ENCODE measurements around the gene C1orf185. TPM values are rescaled to one million over a fixed set of nuclear protein-coding genes. Genes with fewer than 3 reads are reported as not detected.
"Not testable (repeated sequence)": the region's sequence is repeated elsewhere in the genome, so short reads cannot be mapped to it uniquely, and the experiment has no call there.

C1orf185 gene
- total and polyA plus RNA-seq, 2 donors, result not detected

- no peak for DNase-seq (ENCODE audit: low read depth in 6 of 9, low spot score in 9 of 9)
- Histone ChIP-seq H3K4me1 (ENCODE audit: control insufficient read depth in 2 of 2, insufficient read depth in 2 of 2, low read length in 2 of 2) (no peaks in the 10 kb centered on the region), H3K9me3 (ENCODE audit: control insufficient read depth in 2 of 2, insufficient read depth in 1 of 2, low read length in 1 of 2) (no peaks in the 10 kb centered on the region), H3K4me3 (ENCODE audit: low read length in 2 of 2) (no peak overlapping the region), H3K27me3 (ENCODE audit: control insufficient read depth in 2 of 2, insufficient read depth in 1 of 2, low read length in 1 of 2) (no peaks in the 10 kb centered on the region), H3K27ac (ENCODE audit: low read depth in 1 of 2, low read length in 1 of 2) (no peak overlapping the region), H3K36me3 (ENCODE audit: control insufficient read depth in 2 of 2, insufficient read depth in 2 of 2, low read length in 1 of 2) (no peaks in the 10 kb centered on the region)
- WGBS, result 88% methylated on average over 2 of the region's 2 CpGs
Measured at GRCh38 chr1:51120629-51121028, 18.6 kb downstream of the C1orf185 start.

- not testable (repeated sequence) for DNase-seq (ENCODE audit: low read depth in 6 of 9, low spot score in 9 of 9); H3K27ac ChIP-seq (ENCODE audit: low read depth in 1 of 2, low read length in 1 of 2); H3K9me3 ChIP-seq (ENCODE audit: control insufficient read depth in 2 of 2, insufficient read depth in 1 of 2, low read length in 1 of 2); H3K36me3 ChIP-seq (ENCODE audit: control insufficient read depth in 2 of 2, insufficient read depth in 2 of 2, low read length in 1 of 2); H3K27me3 ChIP-seq (ENCODE audit: control insufficient read depth in 2 of 2, insufficient read depth in 1 of 2, low read length in 1 of 2); H3K4me1 ChIP-seq (ENCODE audit: control insufficient read depth in 2 of 2, insufficient read depth in 2 of 2, low read length in 2 of 2); H3K4me3 ChIP-seq (ENCODE audit: low read length in 2 of 2)
- 95% methylated on average over 7 of the region's 7 CpGs for WGBS
Measured at GRCh38 chr1:51127152-51127551, 25.1 kb downstream of the C1orf185 start.

- no peaks in the 10 kb centered on the region for H3K27me3 ChIP-seq (ENCODE audit: control insufficient read depth in 2 of 2, insufficient read depth in 1 of 2, low read length in 1 of 2)
- H3K4me3 ChIP-seq (ENCODE audit: low read length in 2 of 2), result no peak overlapping the region
- H3K27ac ChIP-seq (ENCODE audit: low read depth in 1 of 2, low read length in 1 of 2), result no peak overlapping the region
- H3K36me3 ChIP-seq (ENCODE audit: control insufficient read depth in 2 of 2, insufficient read depth in 2 of 2, low read length in 1 of 2), result no peaks in the 10 kb centered on the region
- H3K4me1 ChIP-seq (ENCODE audit: control insufficient read depth in 2 of 2, insufficient read depth in 2 of 2, low read length in 2 of 2), result no peaks in the 10 kb centered on the region
- DNase-seq (ENCODE audit: low read depth in 6 of 9, low spot score in 9 of 9), result no peak
- WGBS, result 84% methylated on average over 3 of the region's 3 CpGs
- no peaks in the 10 kb centered on the region for H3K9me3 ChIP-seq (ENCODE audit: control insufficient read depth in 2 of 2, insufficient read depth in 1 of 2, low read length in 1 of 2)
Measured at GRCh38 chr1:51131185-51131584, 29.2 kb downstream of the C1orf185 start.

- WGBS, result over 99% methylated on average over 2 of the region's 2 CpGs
- no peak for DNase-seq (ENCODE audit: low read depth in 6 of 9, low spot score in 9 of 9)
- H3K36me3 ChIP-seq (ENCODE audit: control insufficient read depth in 2 of 2, insufficient read depth in 2 of 2, low read length in 1 of 2), result no peaks in the 10 kb centered on the region
- H3K9me3 ChIP-seq (ENCODE audit: control insufficient read depth in 2 of 2, insufficient read depth in 1 of 2, low read length in 1 of 2), result no peaks in the 10 kb centered on the region
- H3K27ac ChIP-seq (ENCODE audit: low read depth in 1 of 2, low read length in 1 of 2), result no peak overlapping the region
- H3K4me3 ChIP-seq (ENCODE audit: low read length in 2 of 2), result no peak overlapping the region
- no peaks in the 10 kb centered on the region for H3K27me3 ChIP-seq (ENCODE audit: control insufficient read depth in 2 of 2, insufficient read depth in 1 of 2, low read length in 1 of 2)
- no peaks in the 10 kb centered on the region for H3K4me1 ChIP-seq (ENCODE audit: control insufficient read depth in 2 of 2, insufficient read depth in 2 of 2, low read length in 2 of 2)
Measured at GRCh38 chr1:51133045-51133444, 31.0 kb downstream of the C1orf185 start.

- not testable (repeated sequence) for DNase-seq (ENCODE audit: low read depth in 6 of 9, low spot score in 9 of 9); H3K27me3 ChIP-seq (ENCODE audit: control insufficient read depth in 2 of 2, insufficient read depth in 1 of 2, low read length in 1 of 2); H3K4me3 ChIP-seq (ENCODE audit: low read length in 2 of 2); H3K9me3 ChIP-seq (ENCODE audit: control insufficient read depth in 2 of 2, insufficient read depth in 1 of 2, low read length in 1 of 2); H3K27ac ChIP-seq (ENCODE audit: low read depth in 1 of 2, low read length in 1 of 2); H3K4me1 ChIP-seq (ENCODE audit: control insufficient read depth in 2 of 2, insufficient read depth in 2 of 2, low read length in 2 of 2); H3K36me3 ChIP-seq (ENCODE audit: control insufficient read depth in 2 of 2, insufficient read depth in 2 of 2, low read length in 1 of 2)
- 68% methylated on average over 2 of the region's 2 CpGs for WGBS
Measured at GRCh38 chr1:51137696-51138095, 35.7 kb downstream of the C1orf185 start.

GRCh38 chr1:51139474-51139873 lies 37.4 kb downstream of the C1orf185 start:
- Histone ChIP-seq H3K36me3 (ENCODE audit: control insufficient read depth in 2 of 2, insufficient read depth in 2 of 2, low read length in 1 of 2) (no peaks in the 10 kb centered on the region), H3K27me3 (ENCODE audit: control insufficient read depth in 2 of 2, insufficient read depth in 1 of 2, low read length in 1 of 2) (peaks cover 0 to 2% of the 10 kb centered on the region in 2 donors), H3K4me1 (ENCODE audit: control insufficient read depth in 2 of 2, insufficient read depth in 2 of 2, low read length in 2 of 2) (no peaks in the 10 kb centered on the region), H3K27ac (ENCODE audit: low read depth in 1 of 2, low read length in 1 of 2) (no peak overlapping the region), H3K9me3 (ENCODE audit: control insufficient read depth in 2 of 2, insufficient read depth in 1 of 2, low read length in 1 of 2) (no peaks in the 10 kb centered on the region), H3K4me3 (ENCODE audit: low read length in 2 of 2) (no peak overlapping the region)
- WGBS, result 69% methylated on average over 2 of the region's 2 CpGs
- DNase-seq (ENCODE audit: low read depth in 6 of 9, low spot score in 9 of 9), result no peak

- H3K4me3 ChIP-seq (ENCODE audit: low read length in 2 of 2), result no peak overlapping the region
- H3K27ac ChIP-seq (ENCODE audit: low read depth in 1 of 2, low read length in 1 of 2), result no peak overlapping the region
- no peaks in the 10 kb centered on the region for H3K36me3 ChIP-seq (ENCODE audit: control insufficient read depth in 2 of 2, insufficient read depth in 2 of 2, low read length in 1 of 2)
- DNase-seq (ENCODE audit: low read depth in 6 of 9, low spot score in 9 of 9), result no peak
- H3K9me3 ChIP-seq (ENCODE audit: control insufficient read depth in 2 of 2, insufficient read depth in 1 of 2, low read length in 1 of 2), result no peaks in the 10 kb centered on the region
- no peaks in the 10 kb centered on the region for H3K4me1 ChIP-seq (ENCODE audit: control insufficient read depth in 2 of 2, insufficient read depth in 2 of 2, low read length in 2 of 2)
- no peaks in the 10 kb centered on the region for H3K27me3 ChIP-seq (ENCODE audit: control insufficient read depth in 2 of 2, insufficient read depth in 1 of 2, low read length in 1 of 2)
- 92% methylated on average over 2 of the region's 2 CpGs for whole genome bisulfite sequencing
Measured at GRCh38 chr1:51147394-51147793, 45.4 kb downstream of the C1orf185 start.

- Histone ChIP-seq H3K4me1 (ENCODE audit: control insufficient read depth in 2 of 2, insufficient read depth in 2 of 2, low read length in 2 of 2) (no peaks in the 10 kb centered on the region), H3K36me3 (ENCODE audit: control insufficient read depth in 2 of 2, insufficient read depth in 2 of 2, low read length in 1 of 2) (no peaks in the 10 kb centered on the region), H3K4me3 (ENCODE audit: low read length in 2 of 2) (no peak overlapping the region), H3K27ac (ENCODE audit: low read depth in 1 of 2, low read length in 1 of 2) (no peak overlapping the region), H3K9me3 (ENCODE audit: control insufficient read depth in 2 of 2, insufficient read depth in 1 of 2, low read length in 1 of 2) (no peaks in the 10 kb centered on the region), H3K27me3 (ENCODE audit: control insufficient read depth in 2 of 2, insufficient read depth in 1 of 2, low read length in 1 of 2) (no peaks in the 10 kb centered on the region)
- 98% methylated on average over 1 of the region's 1 CpG for WGBS
- DNase-seq (ENCODE audit: low read depth in 6 of 9, low spot score in 9 of 9), result no peak
Measured at GRCh38 chr1:51154776-51155175, 52.7 kb downstream of the C1orf185 start.

- H3K9me3 ChIP-seq (ENCODE audit: control insufficient read depth in 2 of 2, insufficient read depth in 1 of 2, low read length in 1 of 2), result no peaks in the 10 kb centered on the region
- H3K4me1 ChIP-seq (ENCODE audit: control insufficient read depth in 2 of 2, insufficient read depth in 2 of 2, low read length in 2 of 2), result no peaks in the 10 kb centered on the region
- no peak overlapping the region for H3K27ac ChIP-seq (ENCODE audit: low read depth in 1 of 2, low read length in 1 of 2)
- no peak for DNase-seq (ENCODE audit: low read depth in 6 of 9, low spot score in 9 of 9)
- H3K4me3 ChIP-seq (ENCODE audit: low read length in 2 of 2), result no peak overlapping the region
- 70% methylated on average over 1 of the region's 1 CpG for WGBS
- H3K27me3 ChIP-seq (ENCODE audit: control insufficient read depth in 2 of 2, insufficient read depth in 1 of 2, low read length in 1 of 2), result no peaks in the 10 kb centered on the region
- no peaks in the 10 kb centered on the region for H3K36me3 ChIP-seq (ENCODE audit: control insufficient read depth in 2 of 2, insufficient read depth in 2 of 2, low read length in 1 of 2)
Measured at GRCh38 chr1:51156752-51157151, 54.7 kb downstream of the C1orf185 start.

GRCh38 chr1:51157395-51157794 lies 55.4 kb downstream of the C1orf185 start:
- no peak overlapping the region for H3K4me3 ChIP-seq (ENCODE audit: low read length in 2 of 2)
- H3K27ac ChIP-seq (ENCODE audit: low read depth in 1 of 2, low read length in 1 of 2), result no peak overlapping the region
- H3K9me3 ChIP-seq (ENCODE audit: control insufficient read depth in 2 of 2, insufficient read depth in 1 of 2, low read length in 1 of 2), result no peaks in the 10 kb centered on the region
- no peaks in the 10 kb centered on the region for H3K36me3 ChIP-seq (ENCODE audit: control insufficient read depth in 2 of 2, insufficient read depth in 2 of 2, low read length in 1 of 2)
- DNase-seq (ENCODE audit: low read depth in 6 of 9, low spot score in 9 of 9), result no peak
- H3K4me1 ChIP-seq (ENCODE audit: control insufficient read depth in 2 of 2, insufficient read depth in 2 of 2, low read length in 2 of 2), result no peaks in the 10 kb centered on the region
- H3K27me3 ChIP-seq (ENCODE audit: control insufficient read depth in 2 of 2, insufficient read depth in 1 of 2, low read length in 1 of 2), result no peaks in the 10 kb centered on the region
- WGBS, result 91% methylated on average over 4 of the region's 4 CpGs
